ENCODE data around the gene GOLGA6A. TPM values are rescaled to one million over a fixed set of nuclear protein-coding genes. Genes with fewer than 3 reads are reported as not detected.

The GOLGA6A gene
- total RNA-seq, 3 donors from 2014 or later, result not detected

DNA sequence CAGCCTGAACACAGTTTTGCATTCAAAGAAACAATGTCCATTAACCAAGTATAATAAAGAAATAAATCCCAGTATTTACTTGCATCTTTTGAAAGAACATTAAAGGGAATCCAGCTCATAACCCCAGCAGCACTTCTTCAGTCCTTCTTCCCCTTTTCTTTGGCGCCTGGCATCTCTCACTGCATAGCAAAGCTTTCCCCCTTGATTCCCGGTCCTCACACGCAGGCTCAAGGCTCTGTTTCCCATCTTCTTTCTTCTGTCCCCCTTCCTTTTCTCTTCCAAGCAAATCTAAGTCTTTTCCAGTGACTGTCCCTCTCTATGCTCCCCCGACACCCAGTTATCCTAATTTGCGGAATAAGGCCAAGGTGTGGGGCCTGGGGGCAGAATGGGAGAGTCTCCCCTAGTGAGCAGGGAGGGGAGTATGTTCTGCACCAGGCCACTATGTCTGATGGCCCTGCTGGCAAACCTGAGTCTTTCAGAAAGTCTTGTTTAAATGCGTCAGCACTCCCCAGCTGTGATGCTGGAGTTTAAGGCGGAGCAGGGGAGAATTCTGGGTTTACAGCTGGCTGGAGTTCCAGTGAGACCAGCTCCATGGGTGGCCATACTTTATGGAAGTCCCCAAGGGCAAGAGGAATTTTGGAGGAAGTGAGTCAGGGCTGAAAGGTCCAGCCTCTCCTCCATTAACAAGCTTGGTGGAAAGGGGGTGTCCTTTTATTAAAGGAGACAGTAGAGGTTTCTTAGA is 42.1 kb downstream of the GOLGA6A start:
- no peak overlapping the region for H3K4me3 Mint-ChIP-seq
- DNase-seq (no peak), ATAC-seq (no peak)
- no peaks in the 10 kb centered on the region for H3K27me3 Mint-ChIP-seq (ENCODE audit: low read depth)
- no peaks in the 10 kb centered on the region for H3K4me1 Mint-ChIP-seq (ENCODE audit: low read depth)
- H3K9me3 Mint-ChIP-seq, result no peaks in the 10 kb centered on the region
- H3K36me3 Mint-ChIP-seq (ENCODE audit: insufficient read depth), result peaks cover 18% of the 10 kb centered on the region

DNA sequence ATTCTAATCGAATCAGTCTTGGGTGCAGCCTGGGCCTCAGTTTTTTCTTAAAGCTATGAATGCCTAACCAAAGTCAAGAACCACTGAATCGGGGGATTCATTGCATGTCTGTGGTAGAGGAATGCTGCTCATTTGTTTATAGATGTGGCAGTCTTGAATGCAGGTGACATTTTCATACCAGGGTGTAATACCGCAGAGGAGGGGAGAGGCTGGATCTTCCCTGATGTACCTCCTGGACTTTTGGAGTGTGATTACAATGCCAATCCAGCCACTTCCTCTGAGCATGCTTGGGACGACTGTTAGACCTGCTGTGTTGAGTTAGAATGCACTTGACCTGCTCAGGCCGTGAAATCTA is 42.7 kb downstream of the GOLGA6A start:
- DNase-seq (no peak), ATAC-seq (no peak)
- Mint-ChIP-seq H3K4me3 (no peak overlapping the region), H3K36me3 (ENCODE audit: insufficient read depth) (peaks cover 18% of the 10 kb centered on the region), H3K9me3 (no peaks in the 10 kb centered on the region), H3K4me1 (ENCODE audit: low read depth) (no peaks in the 10 kb centered on the region), H3K27me3 (ENCODE audit: low read depth) (no peaks in the 10 kb centered on the region)

DNA sequence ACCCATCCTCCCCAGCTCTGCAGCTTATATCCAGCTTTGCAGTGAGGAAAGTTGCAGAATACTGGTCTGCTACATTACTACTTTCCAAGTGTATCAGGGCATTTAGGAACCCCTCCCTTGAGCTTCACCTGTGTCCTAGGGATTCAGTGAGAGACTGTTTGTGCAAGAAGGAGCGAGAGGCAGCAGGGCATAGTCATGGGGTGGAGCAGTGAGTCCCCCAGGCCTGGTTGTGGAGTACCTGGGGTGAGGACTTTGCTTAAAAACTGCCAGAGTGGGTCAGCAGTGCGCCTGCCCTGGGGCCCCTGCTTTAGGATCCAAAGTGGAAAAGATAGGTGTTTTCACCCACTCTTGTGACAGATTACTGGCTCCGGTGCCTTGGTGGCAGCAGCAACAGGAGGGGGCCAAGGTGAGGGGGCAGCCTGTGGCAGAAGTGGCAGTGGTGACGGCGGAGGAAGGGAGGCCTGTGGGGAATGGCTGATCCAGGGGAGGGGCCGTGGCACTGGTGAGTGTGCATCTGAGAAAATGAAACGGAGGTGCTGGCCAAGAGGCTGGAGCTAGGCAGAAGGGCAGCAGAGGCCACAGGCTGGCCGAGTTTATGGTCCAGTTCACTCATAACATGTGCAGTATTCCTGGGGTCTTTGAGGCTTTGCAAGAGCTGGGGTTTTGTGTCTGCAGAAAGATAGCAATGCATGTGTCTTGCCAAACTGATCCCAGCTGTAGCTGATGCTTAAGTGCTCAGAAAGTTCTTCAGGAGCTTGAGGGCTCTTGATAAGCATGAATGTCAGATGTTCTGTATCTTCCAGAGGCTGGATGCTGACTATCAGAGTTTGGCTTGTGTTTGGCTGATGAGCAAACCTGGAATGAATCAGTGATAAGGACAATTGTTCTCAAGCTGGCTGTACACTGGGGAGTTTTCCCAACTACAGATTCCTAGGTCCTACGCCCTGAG is 43.4 kb downstream of the GOLGA6A start:
- Mint-ChIP-seq H3K9me3 (no peaks in the 10 kb centered on the region), H3K27me3 (ENCODE audit: low read depth) (no peaks in the 10 kb centered on the region), H3K4me3 (no peak overlapping the region), H3K36me3 (ENCODE audit: insufficient read depth) (peaks cover 22% of the 10 kb centered on the region), H3K4me1 (ENCODE audit: low read depth) (no peaks in the 10 kb centered on the region)
- DNase-seq (no peak), ATAC-seq (no peak)

- H3K36me3 Mint-ChIP-seq (ENCODE audit: insufficient read depth), result peaks cover 21% of the 10 kb centered on the region
- no peaks in the 10 kb centered on the region for H3K4me1 Mint-ChIP-seq (ENCODE audit: low read depth)
- H3K9me3 Mint-ChIP-seq, result no peaks in the 10 kb centered on the region
- no peak overlapping the region for H3K4me3 Mint-ChIP-seq
- ATAC-seq, result no peak
- DNase-seq, result no peak
- no peaks in the 10 kb centered on the region for H3K27me3 Mint-ChIP-seq (ENCODE audit: low read depth)
Measured at GRCh38 chr15:74037171-74038117, 44.9 kb downstream of the GOLGA6A start.

- Mint-ChIP-seq H3K9me3 (no peaks in the 10 kb centered on the region), H3K4me1 (ENCODE audit: low read depth) (no peaks in the 10 kb centered on the region), H3K27me3 (ENCODE audit: low read depth) (no peaks in the 10 kb centered on the region), H3K36me3 (ENCODE audit: insufficient read depth) (peaks cover 25% of the 10 kb centered on the region), H3K4me3 (no peak overlapping the region)
- ATAC-seq (no peak), DNase-seq (no peak)
Measured at GRCh38 chr15:74036271-74037170, 45.8 kb downstream of the GOLGA6A start.

DNA sequence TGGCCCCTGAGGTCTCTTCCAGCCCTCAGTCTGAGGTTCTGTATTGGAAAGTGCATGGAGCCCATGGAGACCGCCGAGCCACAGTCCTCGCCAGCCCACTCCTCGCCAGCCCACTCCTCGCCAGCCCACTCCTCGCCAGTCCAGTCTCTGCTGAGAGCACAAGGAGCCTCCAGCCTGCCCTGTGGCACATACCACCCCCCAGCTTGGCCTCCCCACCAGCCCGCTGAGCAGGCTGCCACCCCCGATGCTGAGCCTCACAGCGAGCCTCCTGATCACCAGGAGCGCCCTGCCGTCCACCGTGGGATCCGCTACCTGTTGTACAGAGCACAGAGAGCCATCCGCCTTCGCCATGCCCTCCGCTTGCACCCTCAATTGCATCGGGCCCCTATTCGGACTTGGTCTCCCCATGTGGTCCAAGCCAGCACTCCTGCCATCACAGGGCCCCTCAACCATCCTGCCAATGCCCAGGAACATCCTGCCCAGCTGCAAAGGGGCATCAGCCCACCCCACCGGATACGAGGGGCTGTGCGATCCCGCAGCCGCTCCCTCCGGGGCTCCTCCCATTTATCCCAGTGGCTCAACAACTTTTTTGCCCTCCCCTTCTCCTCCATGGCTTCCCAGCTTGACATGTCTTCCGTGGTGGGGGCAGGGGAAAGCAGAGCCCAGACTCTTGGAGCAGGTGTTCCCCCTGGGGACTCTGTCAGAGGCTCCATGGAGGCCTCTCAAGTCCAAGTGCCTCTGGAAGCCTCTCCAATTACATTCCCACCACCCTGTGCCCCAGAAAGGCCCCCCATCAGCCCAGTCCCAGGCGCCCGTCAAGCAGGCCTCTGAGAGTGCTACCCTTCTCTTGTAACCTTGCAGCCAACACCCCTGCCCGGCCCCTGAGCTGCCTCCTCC is 47.0 kb downstream of the GOLGA6A start:
- Mint-ChIP-seq H3K27me3 (ENCODE audit: low read depth) (no peaks in the 10 kb centered on the region), H3K36me3 (ENCODE audit: insufficient read depth) (peaks cover 26% of the 10 kb centered on the region), H3K9me3 (no peaks in the 10 kb centered on the region), H3K4me3 (no peak overlapping the region), H3K4me1 (ENCODE audit: low read depth) (no peaks in the 10 kb centered on the region)
- no peak for DNase-seq
- ATAC-seq, result no peak

GRCh38 chr15:74034206-74034755 is 48.1 kb downstream of the GOLGA6A start:
- Mint-ChIP-seq H3K9me3 (no peaks in the 10 kb centered on the region), H3K27me3 (ENCODE audit: low read depth) (no peaks in the 10 kb centered on the region), H3K36me3 (ENCODE audit: insufficient read depth) (peaks cover 26% of the 10 kb centered on the region), H3K4me1 (ENCODE audit: low read depth) (no peaks in the 10 kb centered on the region), H3K4me3 (no peak overlapping the region)
- ATAC-seq (no peak), DNase-seq (no peak)

DNA sequence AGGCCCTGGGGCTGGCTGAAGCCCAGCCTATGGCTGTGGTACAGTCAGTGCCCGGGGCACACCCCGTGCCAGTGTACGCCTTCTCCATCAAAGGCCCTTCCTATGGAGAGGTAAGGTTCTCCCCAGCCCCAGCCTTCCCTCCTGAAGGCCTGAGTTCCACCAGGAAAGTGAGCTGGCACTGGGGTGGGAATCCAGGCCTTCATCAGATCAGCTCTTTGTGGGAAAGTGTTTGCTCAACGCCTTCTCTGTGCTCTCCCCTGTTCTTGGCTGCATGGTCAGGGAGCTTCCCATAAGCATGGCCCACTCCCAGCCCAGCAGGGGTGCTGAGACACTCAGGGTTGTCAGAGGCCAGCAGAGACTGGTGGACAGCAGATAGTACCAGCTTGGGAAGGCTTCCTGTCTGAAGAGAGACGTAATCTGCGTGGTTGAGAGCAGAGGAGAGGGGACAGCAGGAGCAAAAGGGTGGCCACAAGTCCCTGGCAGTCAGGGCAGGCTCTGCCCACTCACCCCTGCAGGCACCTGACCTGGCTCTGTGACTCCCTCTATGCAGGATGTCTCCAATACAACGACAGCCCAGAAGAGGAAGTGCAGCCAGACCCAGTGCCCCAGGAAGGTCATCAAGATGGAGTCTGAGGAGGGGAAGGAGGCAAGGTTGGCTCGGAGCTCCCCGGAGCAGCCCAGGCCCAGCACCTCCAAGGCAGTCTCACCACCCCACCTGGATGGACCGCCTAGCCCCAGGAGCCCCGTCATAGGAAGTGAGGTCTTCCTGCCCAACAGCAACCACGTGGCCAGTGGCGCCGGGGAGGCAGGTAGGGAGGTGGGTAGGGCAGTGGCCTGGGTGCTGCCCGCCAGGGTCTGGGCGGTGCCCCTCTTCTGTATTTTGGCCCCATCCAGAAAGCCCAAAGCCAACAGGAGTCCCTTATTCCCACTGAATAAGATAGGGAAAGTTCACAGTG is 49.5 kb downstream of the GOLGA6A start:
- Mint-ChIP-seq H3K4me3 (no peak overlapping the region), H3K9me3 (no peaks in the 10 kb centered on the region), H3K4me1 (ENCODE audit: low read depth) (no peaks in the 10 kb centered on the region), H3K27me3 (ENCODE audit: low read depth) (no peaks in the 10 kb centered on the region), H3K36me3 (ENCODE audit: insufficient read depth) (peaks cover 31% of the 10 kb centered on the region)
- no peak for DNase-seq
- no peak for ATAC-seq

DNA sequence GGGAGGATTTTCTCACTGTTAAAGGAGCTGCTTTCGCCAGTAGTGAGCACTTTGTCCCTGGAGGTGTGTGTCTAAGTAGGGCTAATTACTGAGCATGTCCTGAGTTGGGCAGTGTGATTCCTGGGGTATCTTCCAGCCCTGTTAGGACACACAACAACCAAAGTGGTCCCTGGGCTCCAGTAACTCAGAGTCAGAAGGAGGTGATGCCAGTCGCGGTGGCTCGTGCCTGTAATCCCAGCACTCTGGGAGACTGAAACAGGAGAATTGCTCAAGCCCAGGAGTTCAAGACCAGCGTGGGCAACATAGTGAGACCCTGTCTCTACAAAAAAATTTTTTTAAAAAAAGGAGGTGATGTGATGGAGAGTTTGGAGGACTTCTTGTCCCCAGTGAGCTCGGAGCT is 50.3 kb downstream of the GOLGA6A start:
- Mint-ChIP-seq H3K27me3 (ENCODE audit: low read depth) (no peaks in the 10 kb centered on the region), H3K4me3 (no peak overlapping the region), H3K9me3 (no peaks in the 10 kb centered on the region), H3K4me1 (ENCODE audit: low read depth) (no peaks in the 10 kb centered on the region), H3K36me3 (ENCODE audit: insufficient read depth) (peaks cover 27% of the 10 kb centered on the region)
- DNase-seq, result no peak
- no peak for ATAC-seq

DNA sequence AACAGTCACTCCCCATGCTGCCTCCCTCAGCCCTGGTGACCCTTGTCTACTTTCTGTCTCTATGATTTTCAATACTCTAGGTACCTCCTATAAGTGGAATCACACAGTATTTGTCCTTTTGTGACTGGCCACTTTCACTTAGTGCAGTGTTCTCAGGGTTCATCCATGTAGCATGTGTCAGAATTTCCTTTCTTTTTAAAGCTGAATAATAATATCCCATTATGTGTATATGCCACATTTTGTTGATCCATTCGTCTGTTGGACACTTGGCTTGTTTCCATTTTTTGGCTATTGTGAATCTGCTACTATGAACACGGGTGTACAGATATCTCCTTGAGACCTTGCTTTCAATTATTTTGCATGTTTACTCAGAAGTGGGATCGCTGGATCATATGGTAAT is 53.7 kb downstream of the GOLGA6A start:
- Mint-ChIP-seq H3K4me3 (no peak overlapping the region), H3K4me1 (ENCODE audit: low read depth) (no peaks in the 10 kb centered on the region), H3K36me3 (ENCODE audit: insufficient read depth) (peaks cover 25% of the 10 kb centered on the region), H3K9me3 (no peaks in the 10 kb centered on the region), H3K27me3 (ENCODE audit: low read depth) (no peaks in the 10 kb centered on the region)
- DNase-seq (no peak), ATAC-seq (no peak)

- Mint-ChIP-seq H3K36me3 (ENCODE audit: insufficient read depth) (peaks cover 29% of the 10 kb centered on the region), H3K27me3 (ENCODE audit: low read depth) (no peaks in the 10 kb centered on the region), H3K4me1 (ENCODE audit: low read depth) (no peaks in the 10 kb centered on the region), H3K4me3 (no peak overlapping the region), H3K9me3 (no peaks in the 10 kb centered on the region)
- ATAC-seq (no peak), DNase-seq (no peak)
Measured at GRCh38 chr15:74027688-74028087, 54.7 kb downstream of the GOLGA6A start.

DNA sequence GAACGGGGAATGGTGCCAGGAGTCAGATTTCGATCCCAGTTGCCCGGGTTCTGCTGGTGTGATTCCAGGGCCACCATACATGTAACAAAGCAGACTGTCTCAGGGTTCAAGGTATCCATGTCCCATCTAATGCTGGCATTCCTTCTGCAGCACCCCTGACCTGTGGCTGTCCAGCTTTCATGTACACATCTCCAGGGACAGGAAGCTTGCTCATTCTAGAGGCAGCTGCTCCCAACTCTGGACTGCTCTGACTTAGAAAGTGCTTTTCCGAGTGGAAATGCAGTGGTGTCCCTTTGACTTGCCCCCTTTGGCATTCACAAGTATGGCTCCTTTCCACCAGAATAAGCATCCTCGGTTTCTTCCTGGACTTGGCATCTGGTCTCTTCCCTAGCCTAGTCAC is 56.9 kb downstream of the GOLGA6A start:
- no peak for DNase-seq
- Mint-ChIP-seq H3K4me3 (no peak overlapping the region), H3K36me3 (ENCODE audit: insufficient read depth) (peaks cover 32% of the 10 kb centered on the region), H3K4me1 (ENCODE audit: low read depth) (peaks cover 3% of the 10 kb centered on the region), H3K9me3 (no peaks in the 10 kb centered on the region), H3K27me3 (ENCODE audit: low read depth) (no peaks in the 10 kb centered on the region)
- ATAC-seq, result no peak
